HG03442 (cell line): Measurements from ENCODE around the gene TMEM179.
"Not testable (repeated sequence)": the region's sequence is repeated elsewhere in the genome, so short reads cannot be mapped to it uniquely, and the experiment has no call there.

Experiments
- ATAC-seq: cut with Tn5 transposase; IDR thresholded peaks from one replicate; pipeline ENCODE4 v1.9.1; 2021; ENCODE audit warnings: mild to moderate bottlenecking, moderate library complexity; ENCODE audit not compliant: unreplicated experiment

The TMEM179 gene

GRCh38 chr14:104588066-104588857, 16.3 kb downstream of the TMEM179 start:
- no peak for ATAC-seq

- no peak for ATAC-seq
These were observed 16.9 kb downstream of the TMEM179 start for GRCh38 chr14:104587641-104588040.

- no peak for ATAC-seq
These were observed 17.5 kb downstream of the TMEM179 start for GRCh38 chr14:104586832-104587620.

GRCh38 chr14:104585966-104586697, 18.4 kb downstream of the TMEM179 start:
- no peak for ATAC-seq

GRCh38 chr14:104584557-104584956, 20.0 kb downstream of the TMEM179 start:
- no peak for ATAC-seq

GRCh38 chr14:104583424-104584306, 20.9 kb downstream of the TMEM179 start:
- no peak for ATAC-seq

- no peak for ATAC-seq
These were observed 21.9 kb downstream of the TMEM179 start for GRCh38 chr14:104582662-104583061.

GRCh38 chr14:104582005-104582404, 22.6 kb downstream of the TMEM179 start:
- no peak for ATAC-seq

- no peak for ATAC-seq
These were observed 23.1 kb downstream of the TMEM179 start for GRCh38 chr14:104581521-104581920.

- ATAC-seq, result no peak
These were observed 23.6 kb downstream of the TMEM179 start for GRCh38 chr14:104580961-104581360.

GRCh38 chr14:104579939-104580338, 24.6 kb downstream of the TMEM179 start:
- ATAC-seq, result not testable (repeated sequence)

GRCh38 chr14:104579507-104579906, 25.1 kb downstream of the TMEM179 start, which contains the start of gene C14orf180:
Gene C14orf180, plus strand, starts transcription at chr14:104579764. Its CDS starts 6,667 bp downstream, at chr14:104586431.
- no peak for ATAC-seq

- ATAC-seq, result no peak
These were observed 26.3 kb downstream of the TMEM179 start for GRCh38 chr14:104578321-104578720.

GRCh38 chr14:104577847-104578301, 26.7 kb downstream of the TMEM179 start:
- ATAC-seq, result no peak

- ATAC-seq, result no peak
These were observed 27.1 kb downstream of the TMEM179 start for GRCh38 chr14:104577426-104577825.

- no peak for ATAC-seq
These were observed 27.6 kb downstream of the TMEM179 start for GRCh38 chr14:104576970-104577332.

GRCh38 chr14:104576232-104576969, 28.2 kb downstream of the TMEM179 start:
- ATAC-seq, result no peak

GRCh38 chr14:104574978-104575583, 29.5 kb downstream of the TMEM179 start:
- ATAC-seq, result no peak

GRCh38 chr14:104574536-104574935, 30.0 kb downstream of the TMEM179 start:
- no peak for ATAC-seq
